ENCODE data around the gene HMGCS2.

- no peak for TF ChIP-seq PKNOX1 (IDR thresholded peaks at IDR 0.05)
- no peak for TF ChIP-seq FOXM1 (IDR thresholded peaks at IDR 0.05; ENCODE audit: borderline replicate concordance)
- TF ChIP-seq LEF1 (IDR thresholded peaks at IDR 0.05; ENCODE audit: borderline replicate concordance): no peak
- TF ChIP-seq SUZ12 (IDR thresholded peaks at IDR 0.05): no peak
- no peak for TF ChIP-seq SP1 (IDR thresholded peaks at IDR 0.05)
- no peak for TF ChIP-seq ARNT (IDR thresholded peaks at IDR 0.05)
- no peak for TF ChIP-seq FOXK2 (IDR thresholded peaks at IDR 0.05)
- TF ChIP-seq L3MBTL2 (conservative IDR thresholded peaks at IDR 0.05): no peak
- TF ChIP-seq TARDBP (IDR thresholded peaks at IDR 0.05): no peak
- no peak for TF ChIP-seq BHLHE40 (IDR thresholded peaks at IDR 0.05; ENCODE audit: borderline replicate concordance)
- TF ChIP-seq ZNF384 (IDR thresholded peaks at IDR 0.05): no peak
- no peak for TF ChIP-seq FOXA1 (IDR thresholded peaks at IDR 0.05)
- no peak for TF ChIP-seq ELF4 (IDR thresholded peaks at IDR 0.05)
- no peak for TF ChIP-seq NFRKB (IDR thresholded peaks at IDR 0.05)
These were observed 14.9 kb upstream of the HMGCS2 start for GRCh38 chr1:119783354-119784185.
